Endothelial cell (in vitro differentiated cells): Measurements from ENCODE around the gene FAM98C. TPM values are rescaled to one million over a fixed set of nuclear protein-coding genes. Genes with fewer than 3 reads are reported as not detected.

Experiments
- DNase-seq: peaks from one replicate; pipeline ENCODE4 v3.0.0; 2021; ENCODE audit warnings: low spot score
- H3K27ac Mint-ChIP-seq: one replicate; pipeline ENCODE4 v1.8.0; 2021; ENCODE audit warnings: mixed read lengths, inconsistent platforms; ENCODE audit not compliant: unreplicated experiment
- H3K27me3 Mint-ChIP-seq: one replicate; pipeline ENCODE4 v1.8.0; 2021; ENCODE audit warnings: mild to moderate bottlenecking, moderate library complexity, mixed read lengths, inconsistent platforms; ENCODE audit not compliant: unreplicated experiment
- H3K36me3 Mint-ChIP-seq: one replicate; pipeline ENCODE4 v1.8.0; 2021; ENCODE audit warnings: mild to moderate bottlenecking, low read depth, mixed read lengths, inconsistent platforms; ENCODE audit not compliant: unreplicated experiment
- H3K4me1 Mint-ChIP-seq: one replicate; pipeline ENCODE4 v1.8.0; 2021; ENCODE audit warnings: mild to moderate bottlenecking, mixed read lengths, inconsistent platforms; ENCODE audit not compliant: unreplicated experiment
- H3K4me3 Mint-ChIP-seq: one replicate; pipeline ENCODE4 v1.8.0; 2021; ENCODE audit warnings: mild to moderate bottlenecking, mixed read lengths, inconsistent platforms; ENCODE audit not compliant: unreplicated experiment
- H3K9me3 Mint-ChIP-seq: one replicate; pipeline ENCODE4 v1.8.0; 2021; ENCODE audit warnings: mixed read lengths, inconsistent platforms; ENCODE audit not compliant: unreplicated experiment
- CTCF ChIP-seq: fragments of 200-600 bp; sonication (generic); IDR thresholded peaks from one replicate; pipeline ENCODE4 v1.5.0; 2021; ENCODE audit warnings: antibody characterized with exemption; ENCODE audit not compliant: unreplicated experiment
- total RNA-seq: library from RNA; stranded (reverse); fragmentation: NEBNext Ultra II Directional; extraction: Animal tissue kit (Norgen Biotek cat#: 25700); gene quantifications from one replicate; pipeline ENCODE4 v1.2.1, GENCODE V29; 2021; ENCODE audit not compliant: unreplicated experiment

The FAM98C gene
- total RNA-seq, 1 donor from 2014 or later, result 10.6 TPM

- TF ChIP-seq CTCF, result no peak
- Mint-ChIP-seq H3K4me3 (peak overlapping the region; percentile 4), H3K9me3 (no peaks in the 10 kb centered on the region), H3K27me3 (peaks cover 15% of the 10 kb centered on the region), H3K4me1 (no peaks in the 10 kb centered on the region), H3K36me3 (peaks cover 16% of the 10 kb centered on the region), H3K27ac (no peak overlapping the region)
- no peak for DNase-seq
These were observed 46.6 kb downstream of the FAM98C start for GRCh38 chr19:38449518-38449917.

DNA sequence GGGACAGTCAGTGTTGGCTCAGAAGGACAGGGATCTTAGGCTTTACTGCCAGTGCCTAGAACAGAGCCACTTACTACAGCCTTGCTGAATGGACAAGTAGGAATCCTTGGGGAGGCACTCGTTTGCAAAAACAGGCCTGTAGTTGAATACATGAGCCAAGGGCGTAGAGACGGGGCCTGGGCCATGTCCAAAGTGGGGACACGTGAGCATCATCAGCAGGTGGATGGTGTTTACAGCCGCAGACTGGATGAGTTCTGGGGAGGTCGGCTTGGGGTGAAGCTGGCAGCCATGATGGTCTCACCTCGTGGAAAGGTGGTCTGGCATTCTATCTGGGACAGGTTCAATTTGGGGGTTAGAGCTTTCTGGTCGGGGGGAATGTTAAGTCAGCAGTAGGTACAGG, 48.1 kb downstream of the FAM98C start:
- Mint-ChIP-seq H3K36me3 (peaks cover 16% of the 10 kb centered on the region), H3K27ac (no peak overlapping the region), H3K4me3 (no peak overlapping the region), H3K4me1 (no peaks in the 10 kb centered on the region), H3K27me3 (peaks cover 10% of the 10 kb centered on the region), H3K9me3 (no peaks in the 10 kb centered on the region)
- DNase-seq, result no peak
- no peak for TF ChIP-seq CTCF

GRCh38 chr19:38451629-38452028, 48.7 kb downstream of the FAM98C start:
- Mint-ChIP-seq H3K4me3 (no peak overlapping the region), H3K36me3 (peaks cover 16% of the 10 kb centered on the region), H3K27me3 (peaks cover 10% of the 10 kb centered on the region), H3K4me1 (no peaks in the 10 kb centered on the region), H3K9me3 (no peaks in the 10 kb centered on the region), H3K27ac (no peak overlapping the region)
- no peak for TF ChIP-seq CTCF
- DNase-seq, result no peak

DNA sequence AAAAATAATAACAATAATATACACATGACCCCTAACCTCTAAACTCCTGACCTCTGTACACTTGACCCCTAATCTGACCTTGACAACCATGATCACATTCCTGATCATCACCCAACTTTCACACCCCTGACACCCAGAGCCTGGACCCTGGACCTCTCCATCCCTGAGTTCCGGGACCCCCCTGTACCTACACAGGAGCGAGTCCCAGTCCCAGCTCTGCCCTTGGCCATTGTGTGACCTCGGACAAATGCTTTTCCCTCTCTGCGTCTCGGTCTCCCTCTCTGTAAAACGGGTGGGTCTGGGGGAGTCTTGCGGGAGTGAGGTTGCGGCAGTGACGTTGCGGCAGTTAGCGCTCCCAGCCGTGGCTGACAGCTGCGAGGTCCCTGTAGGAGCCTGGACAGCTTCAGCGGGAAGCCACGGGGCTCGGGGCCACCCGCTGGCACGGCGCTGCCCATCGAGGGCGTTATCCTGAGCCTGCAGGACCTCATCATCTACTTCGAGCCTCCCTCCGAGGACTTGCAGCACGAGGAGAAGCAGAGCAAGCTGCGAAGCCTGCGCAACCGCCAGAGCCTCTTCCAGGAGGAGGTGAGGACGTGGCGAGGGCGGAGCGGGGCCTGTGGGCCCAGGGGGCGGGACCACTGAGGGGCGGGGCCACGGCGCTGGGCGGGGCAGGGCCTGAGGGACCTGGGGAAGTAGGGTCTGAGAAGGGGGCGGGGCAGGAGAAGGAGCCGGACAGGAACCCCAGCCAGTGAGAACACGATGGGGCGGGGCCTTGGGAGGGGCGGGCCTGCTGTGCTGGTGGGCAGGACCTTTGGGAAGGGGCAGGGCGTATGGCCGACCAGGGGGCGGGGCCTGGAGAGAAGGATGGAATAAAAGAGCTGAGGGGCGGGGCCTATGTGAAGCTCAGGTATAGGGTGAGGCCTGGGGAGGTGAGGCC, 49.8 kb downstream of the FAM98C start:
- Mint-ChIP-seq H3K4me3 (no peak overlapping the region), H3K36me3 (peaks cover 16% of the 10 kb centered on the region), H3K27ac (no peak overlapping the region), H3K9me3 (no peaks in the 10 kb centered on the region), H3K4me1 (no peaks in the 10 kb centered on the region), H3K27me3 (peaks cover 14% of the 10 kb centered on the region)
- DNase-seq, result peak; percentile 16
- no peak for TF ChIP-seq CTCF

GRCh38 chr19:38453596-38453995, 50.7 kb downstream of the FAM98C start:
- peaks cover 14% of the 10 kb centered on the region for H3K27me3 Mint-ChIP-seq
- H3K4me3 Mint-ChIP-seq, result no peak overlapping the region
- no peaks in the 10 kb centered on the region for H3K4me1 Mint-ChIP-seq
- no peaks in the 10 kb centered on the region for H3K9me3 Mint-ChIP-seq
- H3K36me3 Mint-ChIP-seq, result peaks cover 19% of the 10 kb centered on the region
- TF ChIP-seq CTCF, result no peak
- no peak overlapping the region for H3K27ac Mint-ChIP-seq
- DNase-seq, result no peak
